K562 (cell line): ENCODE results near the gene SART3. TPM values are rescaled to one million over a fixed set of nuclear protein-coding genes. Genes with fewer than 3 reads are reported as not detected.

ENCODE experiments used
- ATAC-seq: fragments of 200-7000 bp; cut with Tn5 transposase; 3 replicates; pipeline ENCODE4 v1.9.1; 2020; ENCODE audit warnings: moderate library complexity
- BruUV-seq: library from RNA; stranded (reverse); fragments of 400-500 nt; replicated peaks from 2 replicates; lab custom pipeline; 2021; lab: Mats Ljungman, UMichigan
- CTCF ChIA-PET: fragments of 300-600 bp; formaldehyde crosslinking; extraction: SDS; loops from one replicate; lab custom pipeline; 2021; ENCODE audit warnings: low intra/inter-chr PET ratio; lab: Yijun Ruan, JAX
- POLR2A ChIA-PET: fragments of 300-600, 350-650 bp; sonication (Branson Sonifier 250); formaldehyde crosslinking; extraction: SDS; loops from one replicate; lab custom pipeline; 2021; ENCODE audit warnings: antibody characterized with exemption, inconsistent platforms; lab: Yijun Ruan, JAX
- DNase-seq, 4 experiments: peaks; one replicate each; pipeline versions ENCODE4 v3.0.0 to v3.0.0-alpha.2; 2011 to 2018; ENCODE audit warnings: low spot score in 3 of 4, mixed read lengths in 3 of 4; ENCODE audit errors: extremely low read depth in 1 of 4
- FAIRE-seq: peaks from 2 replicates; lab custom pipeline; 2011; peaks lifted over from hg19 to GRCh38; lab: Jason Lieb, UNC
- H2AFZ ChIP-seq: 2 replicates; pipeline ENCODE4 v1.6.0; 2011; ENCODE audit warnings: low read depth, low read length, control low read depth, inconsistent platforms
- H3K27ac ChIP-seq: fragments of 200-600 bp; 3 replicates; pipeline ENCODE4 v1.8.0; 2011; ENCODE audit warnings: low read depth, mild to moderate bottlenecking, control low read depth, inconsistent platforms, low read length, moderate library complexity, mixed read lengths; ENCODE audit errors: extremely low read depth
- H3K27me3 ChIP-seq, 2 experiments: fragments of 300-600 bp in 1 of 2; 2 replicates in 1 of 2; 3 replicates in 1 of 2; pipeline versions ENCODE4 v1.6.0 to v1.8.0; 2011; ENCODE audit warnings: inconsistent platforms in 2 of 2, low read length in 2 of 2, mild to moderate bottlenecking in 1 of 2, mixed read lengths in 1 of 2, moderate library complexity in 1 of 2; ENCODE audit not compliant: control insufficient read depth in 2 of 2, insufficient read depth in 2 of 2
- H3K36me3 ChIP-seq: fragments of 300-600 bp; 3 replicates; pipeline ENCODE4 v1.8.0; 2011; ENCODE audit warnings: mild to moderate bottlenecking, low read length, inconsistent platforms; ENCODE audit not compliant: control insufficient read depth, insufficient read depth
- H3K4me1 ChIP-seq, 2 experiments: fragments of 200-600 bp in 1 of 2; replicated peaks in 1 of 2; 2 replicates in 1 of 2; 3 replicates in 1 of 2; pipeline versions ENCODE4 v1.5.1 to v1.8.0; 2011; ENCODE audit warnings: inconsistent platforms in 2 of 2, low read length in 2 of 2, mild to moderate bottlenecking in 1 of 2, mixed read lengths in 1 of 2, moderate library complexity in 1 of 2; ENCODE audit not compliant: control insufficient read depth in 2 of 2, insufficient read depth in 2 of 2
- H3K4me2 ChIP-seq: 2 replicates; pipeline ENCODE4 v1.6.1; 2011; ENCODE audit warnings: low read length, control low read depth, inconsistent platforms, mixed read lengths; ENCODE audit not compliant: insufficient read depth
- H3K4me3 ChIP-seq: fragments of 200-600 bp; sonication (generic), shearing (Covaris generic); 2 replicates; pipeline ENCODE4 v1.5.1; 2016; ENCODE audit warnings: control low read depth, inconsistent platforms
- H3K79me2 ChIP-seq: fragments of 200-600 bp; 3 replicates; pipeline ENCODE4 v1.8.0; 2011; ENCODE audit warnings: low read length, inconsistent platforms; ENCODE audit not compliant: control insufficient read depth, insufficient read depth
- H3K9ac ChIP-seq, 2 experiments: 2 replicates each; pipeline versions ENCODE4 v1.6.0 to v1.6.1; 2011; ENCODE audit warnings: low read depth in 2 of 2, low read length in 2 of 2, control low read depth in 1 of 2, inconsistent platforms in 1 of 2, mild to moderate bottlenecking in 1 of 2, mixed read lengths in 1 of 2; ENCODE audit not compliant: insufficient read depth in 1 of 2
- H3K9me1 ChIP-seq: one replicate; pipeline ENCODE4 v1.6.0; 2011; ENCODE audit warnings: inconsistent platforms, mild to moderate bottlenecking, low read length, moderate library complexity; ENCODE audit not compliant: control insufficient read depth, insufficient read depth
- H3K9me3 ChIP-seq: replicated peaks from 2 replicates; pipeline ENCODE4 v1.5.1; 2011; ENCODE audit warnings: low read depth, low read length, inconsistent platforms; ENCODE audit not compliant: control insufficient read depth, insufficient read depth
- H4K20me1 ChIP-seq: replicated peaks from 2 replicates; pipeline ENCODE4 v1.6.1; 2011; ENCODE audit warnings: low read length, inconsistent platforms, mixed read lengths; ENCODE audit not compliant: control insufficient read depth, insufficient read depth
- BRD9 ChIP-seq: fragments of 450-650 bp; IDR thresholded peaks from 2 replicates; pipeline ENCODE4 v1.6.1; 2018; ENCODE audit warnings: low read depth; ENCODE audit not compliant: partially characterized antibody
- ESRRB ChIP-seq: fragments of 250-450 bp; sonication (Bioruptor Pico); IDR thresholded peaks from 2 replicates; pipeline ENCODE4 v1.5.0; 2020; ENCODE audit warnings: mild to moderate bottlenecking, moderate library complexity, borderline replicate concordance
- HDAC2 ChIP-seq: fragments of 450-650 bp; IDR thresholded peaks from 2 replicates; pipeline ENCODE4 v1.6.1; 2016; ENCODE audit warnings: mild to moderate bottlenecking
- HEY1 ChIP-seq: fragments of 250-450 bp; sonication (Bioruptor Pico); IDR thresholded peaks from 2 replicates; pipeline ENCODE4 v1.5.0; 2020; ENCODE audit warnings: mild to moderate bottlenecking, moderate library complexity, borderline replicate concordance
- KLF10 ChIP-seq: fragments of 250-450 bp; sonication (Bioruptor Pico); IDR thresholded peaks from 2 replicates; pipeline ENCODE4 v1.6.1; 2021; ENCODE audit warnings: matching md5 sums
- MYBL2 ChIP-seq, 2 experiments: fragments of 450-650 bp in 1 of 2; sonication (generic) in 1 of 2; formaldehyde crosslinking in 1 of 2; IDR thresholded peaks; 2 replicates each; pipeline versions ENCODE4 v1.6.1 to v1.8.1; 2017 to 2022; ENCODE audit warnings: borderline replicate concordance in 1 of 2, inconsistent platforms in 1 of 2, low read depth in 1 of 2, mild to moderate bottlenecking in 1 of 2, missing genetic modification reagents in 1 of 2, moderate library complexity in 1 of 2
- NR2C2 ChIP-seq, 2 experiments: fragments of 200-800 bp in 1 of 2; sonication (Bioruptor generic) in 1 of 2; sonication (generic) in 1 of 2; formaldehyde crosslinking in 1 of 2; IDR thresholded peaks; 2 replicates each; pipeline versions ENCODE4 v1.6.1 to v1.8.0; 2016 to 2022; ENCODE audit warnings: mild to moderate bottlenecking in 1 of 2, missing compliant biosample characterization in 1 of 2, missing genetic modification characterization in 1 of 2, missing genetic modification reagents in 1 of 2
- PTBP1 ChIP-seq: fragments of 200-400 bp; formaldehyde crosslinking; IDR thresholded peaks from 2 replicates; pipeline ENCODE4 v1.6.1; 2017; ENCODE audit warnings: low read depth, low read length
- SPI1 ChIP-seq: IDR thresholded peaks from 2 replicates; pipeline ENCODE4 v1.6.1; 2011; ENCODE audit warnings: low read depth, low read length, control low read depth, borderline replicate concordance
- ZNF263 ChIP-seq: sonication (generic); formaldehyde crosslinking; IDR thresholded peaks from 2 replicates; pipeline ENCODE4 v1.8.0; 2022; ENCODE audit warnings: mild to moderate bottlenecking, missing genetic modification reagents, borderline replicate concordance
- ZNF431 ChIP-seq: sonication (generic); formaldehyde crosslinking; IDR thresholded peaks from 2 replicates; pipeline ENCODE4 v1.8.0; 2022; ENCODE audit warnings: mild to moderate bottlenecking, missing genetic modification reagents
- ZNF76 ChIP-seq: fragments of 250-450 bp; sonication (Bioruptor Pico); IDR thresholded peaks from 2 replicates; pipeline ENCODE4 v1.4.0; 2020; ENCODE audit warnings: mild to moderate bottlenecking, moderate library complexity, borderline replicate concordance
- WGBS: fragments of 100-300 bp; shearing (Covaris generic); methylation state at CpG from one replicate; pipeline ENCODE4 v1.1.6; 2016; ENCODE audit warnings: low coverage, mixed read lengths; ENCODE audit not compliant: insufficient coverage; ENCODE audit errors: missing lambda C conversion rate; 5-methylcytosine and 5-hydroxymethylcytosine counted together
- in situ Hi-C: fragments of 300-500 bp; cut with MboI; formaldehyde crosslinking; loops from 4 replicates; pipeline ENCODE4 v1.15.0; 2018; ENCODE audit warnings: inconsistent platforms, mixed read lengths
- intact Hi-C: fragments of 100-400 bp; cut with micrococcal nuclease; formaldehyde crosslinking; loops from 2 replicates; pipeline ENCODE4 v1.14.2; 2022
- polyA plus RNA-seq, 8 experiments: library from polyadenylated mRNA; depleted of rRNA in 4 of 8; stranded (reverse) in 5 of 8; unstranded in 3 of 8; fragments of >200 nt; fragmentation: Nextera tagmentation in 2 of 8; fragmentation: Illumina TruSeq in 1 of 8; extraction: Ambion mirVana in 2 of 8; extraction: Trizol in 1 of 8; gene quantifications; 2 replicates each; pipeline versions ENCODE4 v1.2.1 to v1.2.3, GENCODE V29; 2011 to 2014; ENCODE audit warnings: inconsistent platforms in 1 of 8, missing spikeins in 1 of 8
- total RNA-seq, 7 experiments: library from RNA; depleted of rRNA in 6 of 7; stranded (reverse); fragments of >200 nt in 6 of 7; fragmentation: Illumina TruSeq in 2 of 7; extraction: Trizol in 2 of 7; gene quantifications; 2 replicates each; pipeline versions ENCODE4 v1.2.1 to v1.2.3, GENCODE V29; 2011 to 2021; ENCODE audit warnings: low replicate concordance in 1 of 7
- TF ChIP-seq, protein P1 (sequence below): sonication (generic); formaldehyde crosslinking; IDR thresholded peaks from 2 replicates; pipeline ENCODE4 v1.8.1; 2022; ENCODE audit warnings: missing genetic modification reagents

SART3 gene
- total and polyA plus RNA-seq, 9 of the 15 experiments (the other 6 are each of a cell fraction or from before 2014, with no cell fraction given), result 8.9 to 167 (median 56.7) TPM

DNA sequence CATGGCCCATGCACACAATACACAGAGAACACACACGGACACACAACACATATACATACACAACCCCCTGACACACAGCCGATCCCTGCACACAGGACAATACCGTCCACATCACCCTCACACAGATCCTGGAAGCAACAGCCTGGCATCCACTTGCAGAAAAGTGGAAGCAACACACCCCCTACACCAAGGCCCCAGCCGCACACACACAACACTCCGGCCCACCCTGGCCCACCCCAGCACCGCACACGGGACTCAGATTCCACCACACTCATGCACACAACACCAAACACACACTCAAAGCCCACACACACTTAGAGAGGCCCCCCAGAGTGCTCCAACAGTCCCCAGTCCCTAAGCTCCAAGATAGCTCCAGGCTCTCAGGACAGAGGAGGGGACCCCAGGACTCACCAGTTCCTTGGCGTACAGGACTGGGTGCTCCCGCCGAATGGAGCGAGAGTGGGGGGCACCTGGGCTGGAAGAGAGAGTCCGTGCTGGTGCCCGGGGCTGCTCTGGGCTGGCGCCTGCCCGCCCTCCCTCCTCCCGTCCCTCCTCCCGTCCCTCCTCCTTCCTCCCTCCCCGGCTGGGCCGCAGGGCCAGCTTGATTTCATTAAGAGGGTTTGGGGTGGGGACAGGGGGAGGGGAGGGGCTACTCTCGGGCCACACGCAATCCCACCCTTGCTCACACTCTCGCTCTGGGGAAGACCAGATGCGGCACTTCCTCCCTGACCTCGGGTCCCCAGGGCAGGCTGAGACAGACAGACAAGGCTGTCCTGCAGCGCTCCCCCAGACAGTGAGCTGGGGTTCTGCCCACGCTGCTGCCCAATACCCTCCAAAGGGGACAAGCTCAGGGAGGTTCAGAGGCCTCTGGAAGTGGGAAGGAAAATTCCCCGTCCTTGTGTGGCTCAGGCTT lies 36.8 kb upstream of the SART3 start, which contains the start of gene TMEM119:
TMEM119 (minus strand) TSS at position 526 of the 913 bp plus-strand sequence. CDS start 5,701 bp downstream, outside the sequence.
- CTCF ChIA-PET, result no interaction called here
- in situ Hi-C loops, result no loop called here
- POLR2A ChIA-PET, result interaction anchor here (0.7 kb wide), 1 partner anchor 33 kb away, joined by 4 read pairs; no protein-coding TSS in a partner anchor

More for the DNA sequence above, 36.8 kb upstream of the SART3 start, which contains the start of gene TMEM119:
- WGBS, result 19% methylated on average over 18 of the region's 27 CpGs
- no peaks in the 10 kb centered on the region for H3K9me3 ChIP-seq
- no peaks in the 10 kb centered on the region for H3K36me3 ChIP-seq
- no peaks in the 10 kb centered on the region for H3K79me2 ChIP-seq
- ATAC-seq (peak; percentile 16; the same call in 2 of the 3 replicates), FAIRE-seq (no peak), DNase-seq (peak in 2 of 4 experiments; percentile 42 to 44)
- H3K27ac ChIP-seq, result no peak within 1 kb of the TSS
- peaks cover 6% of the 10 kb centered on the region for H3K9me1 ChIP-seq
- no TSS peak for BruUV-seq
- no peak within 1 kb of the TSS for H3K4me3 ChIP-seq
- H3K4me2 ChIP-seq, result no peak within 1 kb of the TSS
- no peak within 1 kb of the TSS for H2AFZ ChIP-seq
- H3K9ac ChIP-seq, result peak within 1 kb of the TSS in 1 of 2 experiments; percentile 21; a peak in 1 of 4 replicates
- no peak for TF ChIP-seq MYBL2 (IDR thresholded peaks at IDR 0.05; ENCODE audit: low read depth)
- TF ChIP-seq MYBL2 (CRISPR knock-in tag; IDR thresholded peaks at IDR 0.05; ENCODE audit: borderline replicate concordance), result no peak
- TF ChIP-seq, protein P1, sequence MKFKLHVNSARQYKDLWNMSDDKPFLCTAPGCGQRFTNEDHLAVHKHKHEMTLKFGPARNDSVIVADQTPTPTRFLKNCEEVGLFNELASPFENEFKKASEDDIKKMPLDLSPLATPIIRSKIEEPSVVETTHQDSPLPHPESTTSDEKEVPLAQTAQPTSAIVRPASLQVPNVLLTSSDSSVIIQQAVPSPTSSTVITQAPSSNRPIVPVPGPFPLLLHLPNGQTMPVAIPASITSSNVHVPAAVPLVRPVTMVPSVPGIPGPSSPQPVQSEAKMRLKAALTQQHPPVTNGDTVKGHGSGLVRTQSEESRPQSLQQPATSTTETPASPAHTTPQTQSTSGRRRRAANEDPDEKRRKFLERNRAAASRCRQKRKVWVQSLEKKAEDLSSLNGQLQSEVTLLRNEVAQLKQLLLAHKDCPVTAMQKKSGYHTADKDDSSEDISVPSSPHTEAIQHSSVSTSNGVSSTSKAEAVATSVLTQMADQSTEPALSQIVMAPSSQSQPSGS, result no peak
- TF ChIP-seq ZNF263 (CRISPR knock-in tag), result peak; percentile 95
- no peak for TF ChIP-seq ZNF76
- no peak for TF ChIP-seq PTBP1
- TF ChIP-seq KLF10, result no peak
- no peak for TF ChIP-seq ZNF431
- no peak for TF ChIP-seq NR2C2 (CRISPR knock-in tag; IDR thresholded peaks at IDR 0.05)
- no peak for TF ChIP-seq NR2C2 (tag; IDR thresholded peaks at IDR 0.05)
- TF ChIP-seq ESRRB (CRISPR knock-in tag), result no peak
- peak; percentile 55; the same call in 1 of the 2 replicates for TF ChIP-seq SPI1
- no peak for TF ChIP-seq BRD9
- TF ChIP-seq HEY1 (CRISPR knock-in tag), result no peak
- no peak for TF ChIP-seq HDAC2
- H3K27me3 ChIP-seq, result no peaks in the 10 kb centered on the region
- intact Hi-C loops, result no loop called here
- peaks cover 0 to 19% of the 10 kb centered on the region in 2 experiments; a peak in 3 of 5 replicates for H3K4me1 ChIP-seq
- H4K20me1 ChIP-seq, result peaks cover 6% of the 10 kb centered on the region; the same call in 1 of the 2 replicates
